K562 (cell line): Measurements from ENCODE around the gene TENT4A. TPM values are rescaled to one million over a fixed set of nuclear protein-coding genes. Genes with fewer than 3 reads are reported as not detected.

ENCODE experiments used
- ATAC-seq: fragments of 200-7000 bp; cut with Tn5 transposase; 3 replicates; pipeline ENCODE4 v1.9.1; 2020; ENCODE audit warnings: moderate library complexity
- BruUV-seq: library from RNA; stranded (reverse); fragments of 400-500 nt; replicated peaks from 2 replicates; lab custom pipeline; 2021; lab: Mats Ljungman, UMichigan
- CTCF ChIA-PET: fragments of 300-600 bp; formaldehyde crosslinking; extraction: SDS; loops from one replicate; lab custom pipeline; 2021; ENCODE audit warnings: low intra/inter-chr PET ratio; lab: Yijun Ruan, JAX
- POLR2A ChIA-PET: fragments of 300-600, 350-650 bp; sonication (Branson Sonifier 250); formaldehyde crosslinking; extraction: SDS; loops from one replicate; lab custom pipeline; 2021; ENCODE audit warnings: antibody characterized with exemption, inconsistent platforms; lab: Yijun Ruan, JAX
- DNase-seq, 4 experiments: peaks; one replicate each; pipeline versions ENCODE4 v3.0.0 to v3.0.0-alpha.2; 2011 to 2018; ENCODE audit warnings: low spot score in 3 of 4, mixed read lengths in 3 of 4; ENCODE audit errors: extremely low read depth in 1 of 4
- FAIRE-seq: peaks from 2 replicates; lab custom pipeline; 2011; peaks lifted over from hg19 to GRCh38; lab: Jason Lieb, UNC
- H2AFZ ChIP-seq: 2 replicates; pipeline ENCODE4 v1.6.0; 2011; ENCODE audit warnings: low read depth, low read length, control low read depth, inconsistent platforms
- H3K27ac ChIP-seq: fragments of 200-600 bp; 3 replicates; pipeline ENCODE4 v1.8.0; 2011; ENCODE audit warnings: low read depth, mild to moderate bottlenecking, control low read depth, inconsistent platforms, low read length, moderate library complexity, mixed read lengths; ENCODE audit errors: extremely low read depth
- H3K27me3 ChIP-seq, 2 experiments: fragments of 300-600 bp in 1 of 2; 2 replicates in 1 of 2; 3 replicates in 1 of 2; pipeline versions ENCODE4 v1.6.0 to v1.8.0; 2011; ENCODE audit warnings: inconsistent platforms in 2 of 2, low read length in 2 of 2, mild to moderate bottlenecking in 1 of 2, mixed read lengths in 1 of 2, moderate library complexity in 1 of 2; ENCODE audit not compliant: control insufficient read depth in 2 of 2, insufficient read depth in 2 of 2
- H3K36me3 ChIP-seq: fragments of 300-600 bp; 3 replicates; pipeline ENCODE4 v1.8.0; 2011; ENCODE audit warnings: mild to moderate bottlenecking, low read length, inconsistent platforms; ENCODE audit not compliant: control insufficient read depth, insufficient read depth
- H3K4me1 ChIP-seq, 2 experiments: fragments of 200-600 bp in 1 of 2; replicated peaks in 1 of 2; 2 replicates in 1 of 2; 3 replicates in 1 of 2; pipeline versions ENCODE4 v1.5.1 to v1.8.0; 2011; ENCODE audit warnings: inconsistent platforms in 2 of 2, low read length in 2 of 2, mild to moderate bottlenecking in 1 of 2, mixed read lengths in 1 of 2, moderate library complexity in 1 of 2; ENCODE audit not compliant: control insufficient read depth in 2 of 2, insufficient read depth in 2 of 2
- H3K4me2 ChIP-seq: 2 replicates; pipeline ENCODE4 v1.6.1; 2011; ENCODE audit warnings: low read length, control low read depth, inconsistent platforms, mixed read lengths; ENCODE audit not compliant: insufficient read depth
- H3K4me3 ChIP-seq: fragments of 200-600 bp; sonication (generic), shearing (Covaris generic); 2 replicates; pipeline ENCODE4 v1.5.1; 2016; ENCODE audit warnings: control low read depth, inconsistent platforms
- H3K79me2 ChIP-seq: fragments of 200-600 bp; 3 replicates; pipeline ENCODE4 v1.8.0; 2011; ENCODE audit warnings: low read length, inconsistent platforms; ENCODE audit not compliant: control insufficient read depth, insufficient read depth
- H3K9ac ChIP-seq, 2 experiments: 2 replicates each; pipeline versions ENCODE4 v1.6.0 to v1.6.1; 2011; ENCODE audit warnings: low read depth in 2 of 2, low read length in 2 of 2, control low read depth in 1 of 2, inconsistent platforms in 1 of 2, mild to moderate bottlenecking in 1 of 2, mixed read lengths in 1 of 2; ENCODE audit not compliant: insufficient read depth in 1 of 2
- H3K9me1 ChIP-seq: one replicate; pipeline ENCODE4 v1.6.0; 2011; ENCODE audit warnings: inconsistent platforms, mild to moderate bottlenecking, low read length, moderate library complexity; ENCODE audit not compliant: control insufficient read depth, insufficient read depth
- H3K9me3 ChIP-seq: replicated peaks from 2 replicates; pipeline ENCODE4 v1.5.1; 2011; ENCODE audit warnings: low read depth, low read length, inconsistent platforms; ENCODE audit not compliant: control insufficient read depth, insufficient read depth
- H4K20me1 ChIP-seq: replicated peaks from 2 replicates; pipeline ENCODE4 v1.6.1; 2011; ENCODE audit warnings: low read length, inconsistent platforms, mixed read lengths; ENCODE audit not compliant: control insufficient read depth, insufficient read depth
- FOXM1 ChIP-seq, 2 experiments: fragments of 450-650 bp in 1 of 2; sonication (generic) in 1 of 2; formaldehyde crosslinking in 1 of 2; IDR thresholded peaks; 2 replicates each; pipeline versions ENCODE4 v1.6.1 to v1.9.0; 2017 to 2022; ENCODE audit warnings: low read depth in 2 of 2, mild to moderate bottlenecking in 2 of 2, missing genetic modification reagents in 1 of 2, moderate library complexity in 1 of 2
- HCFC1 ChIP-seq: IDR thresholded peaks from 2 replicates; pipeline ENCODE4 v1.6.1; 2012; ENCODE audit warnings: low read depth, low read length, improper control_type of control experiment
- HNRNPH1 ChIP-seq: fragments of 200-400 bp; formaldehyde crosslinking; optimal IDR thresholded peaks from 2 replicates; pipeline ENCODE3; 2017; ENCODE audit warnings: low read depth, mild to moderate bottlenecking, low read length, moderate library complexity
- JUND ChIP-seq, 2 experiments: IDR thresholded peaks; 2 replicates in 1 of 2; 3 replicates in 1 of 2; pipeline ENCODE4 v1.6.1; 2011; ENCODE audit warnings: borderline replicate concordance in 2 of 2, low read depth in 2 of 2, low read length in 2 of 2, improper control_type of control experiment in 1 of 2, missing biosample characterization in 1 of 2, missing genetic modification characterization in 1 of 2, missing genetic modification reagents in 1 of 2
- NFE2 ChIP-seq: IDR thresholded peaks from 2 replicates; pipeline ENCODE4 v1.6.1; 2014; ENCODE audit warnings: antibody characterized with exemption, low read depth
- PML ChIP-seq: IDR thresholded peaks from 2 replicates; pipeline ENCODE4 v1.6.1; 2012; ENCODE audit warnings: low read length, inconsistent platforms
- RBM17 ChIP-seq: fragments of 200-400 bp; formaldehyde crosslinking; IDR thresholded peaks from 2 replicates; pipeline ENCODE4 v1.6.1; 2017; ENCODE audit warnings: low read depth, mild to moderate bottlenecking, low read length, borderline replicate concordance
- SIN3B ChIP-seq: fragments of 450-650 bp; IDR thresholded peaks from 2 replicates; pipeline ENCODE4 v1.6.1; 2017; ENCODE audit warnings: low read depth, mild to moderate bottlenecking, moderate library complexity
- ZEB2 ChIP-seq: fragments of 450-650 bp; IDR thresholded peaks from 2 replicates; pipeline ENCODE4 v1.6.1; 2016
- ZKSCAN3 ChIP-seq: fragments of 250-450 bp; sonication (Bioruptor Pico); IDR thresholded peaks from 2 replicates; pipeline ENCODE4 v1.4.0; 2020
- ZNF316 ChIP-seq: fragments of 450-650 bp; IDR thresholded peaks from 2 replicates; pipeline ENCODE4 v1.6.1; 2016
- WGBS: fragments of 100-300 bp; shearing (Covaris generic); methylation state at CpG from one replicate; pipeline ENCODE4 v1.1.6; 2016; ENCODE audit warnings: low coverage, mixed read lengths; ENCODE audit not compliant: insufficient coverage; ENCODE audit errors: missing lambda C conversion rate; 5-methylcytosine and 5-hydroxymethylcytosine counted together
- in situ Hi-C: fragments of 300-500 bp; cut with MboI; formaldehyde crosslinking; loops from 4 replicates; pipeline ENCODE4 v1.15.0; 2018; ENCODE audit warnings: inconsistent platforms, mixed read lengths
- intact Hi-C: fragments of 100-400 bp; cut with micrococcal nuclease; formaldehyde crosslinking; loops from 2 replicates; pipeline ENCODE4 v1.14.2; 2022
- polyA plus RNA-seq, 8 experiments: library from polyadenylated mRNA; depleted of rRNA in 4 of 8; stranded (reverse) in 5 of 8; unstranded in 3 of 8; fragments of >200 nt; fragmentation: Nextera tagmentation in 2 of 8; fragmentation: Illumina TruSeq in 1 of 8; extraction: Ambion mirVana in 2 of 8; extraction: Trizol in 1 of 8; gene quantifications; 2 replicates each; pipeline versions ENCODE4 v1.2.1 to v1.2.3, GENCODE V29; 2011 to 2014; ENCODE audit warnings: inconsistent platforms in 1 of 8, missing spikeins in 1 of 8
- total RNA-seq, 7 experiments: library from RNA; depleted of rRNA in 6 of 7; stranded (reverse); fragments of >200 nt in 6 of 7; fragmentation: Illumina TruSeq in 2 of 7; extraction: Trizol in 2 of 7; gene quantifications; 2 replicates each; pipeline versions ENCODE4 v1.2.1 to v1.2.3, GENCODE V29; 2011 to 2021; ENCODE audit warnings: low replicate concordance in 1 of 7
- TF ChIP-seq, protein P1 (sequence below): fragments of 250-450 bp; sonication (Bioruptor Pico); IDR thresholded peaks from 2 replicates; pipeline ENCODE4 v1.8.0; 2021; ENCODE audit warnings: mild to moderate bottlenecking, moderate library complexity
- TF ChIP-seq, protein P2 (sequence below): fragments of 450-650 bp; formaldehyde crosslinking; IDR thresholded peaks from 2 replicates; pipeline ENCODE4 v1.4.0; 2020; ENCODE audit warnings: mild to moderate bottlenecking

The TENT4A gene
- total and polyA plus RNA-seq, 9 of the 15 experiments (the other 6 are each of a cell fraction or from before 2014, with no cell fraction given) = 1.3 to 27.3 (median 13.0) TPM

DNA sequence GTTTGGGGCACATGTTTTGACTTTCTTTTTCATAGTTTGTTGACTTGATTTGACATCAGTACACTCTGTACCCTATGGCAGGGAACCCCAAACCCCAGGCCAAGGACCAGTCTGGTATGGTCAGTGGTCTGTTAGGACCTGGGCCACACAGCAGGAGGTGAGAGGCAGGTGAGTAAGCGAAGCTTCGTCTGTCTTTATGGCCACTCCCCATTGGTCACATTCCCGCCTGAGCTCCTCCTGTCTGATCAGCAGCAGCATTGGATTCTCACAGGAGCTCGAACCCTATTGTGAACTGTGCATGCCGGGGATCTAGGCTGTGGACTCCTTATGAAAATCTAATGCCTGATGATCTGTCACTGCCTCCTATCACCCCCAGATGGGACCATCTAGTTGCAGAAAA is 88.0 kb downstream of the TENT4A start (continued):
- no peak for TF ChIP-seq HNRNPH1
- no peak for TF ChIP-seq PML
- no peak for TF ChIP-seq HCFC1
- TF ChIP-seq, protein P1, sequence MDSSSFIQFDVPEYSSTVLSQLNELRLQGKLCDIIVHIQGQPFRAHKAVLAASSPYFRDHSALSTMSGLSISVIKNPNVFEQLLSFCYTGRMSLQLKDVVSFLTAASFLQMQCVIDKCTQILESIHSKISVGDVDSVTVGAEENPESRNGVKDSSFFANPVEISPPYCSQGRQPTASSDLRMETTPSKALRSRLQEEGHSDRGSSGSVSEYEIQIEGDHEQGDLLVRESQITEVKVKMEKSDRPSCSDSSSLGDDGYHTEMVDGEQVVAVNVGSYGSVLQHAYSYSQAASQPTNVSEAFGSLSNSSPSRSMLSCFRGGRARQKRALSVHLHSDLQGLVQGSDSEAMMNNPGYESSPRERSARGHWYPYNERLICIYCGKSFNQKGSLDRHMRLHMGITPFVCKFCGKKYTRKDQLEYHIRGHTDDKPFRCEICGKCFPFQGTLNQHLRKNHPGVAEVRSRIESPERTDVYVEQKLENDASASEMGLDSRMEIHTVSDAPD (CRISPR knock-in tag) = no peak
- no peak for TF ChIP-seq ZEB2
- TF ChIP-seq FOXM1 (IDR thresholded peaks at IDR 0.05; ENCODE audit: low read depth) = no peak
- no peak for TF ChIP-seq FOXM1 (CRISPR knock-in tag; IDR thresholded peaks at IDR 0.05; ENCODE audit: low read depth)
- TF ChIP-seq ZNF316 = no peak

GRCh38 chr5:6803981-6804550 is 90.8 kb downstream of the TENT4A start:
- DNase-seq = no peak
- POLR2A ChIA-PET = interaction anchor here (0.5 kb wide), 1 partner anchor 451 kb away, joined by 3 read pairs; no protein-coding TSS in a partner anchor
- TF ChIP-seq, protein P2, sequence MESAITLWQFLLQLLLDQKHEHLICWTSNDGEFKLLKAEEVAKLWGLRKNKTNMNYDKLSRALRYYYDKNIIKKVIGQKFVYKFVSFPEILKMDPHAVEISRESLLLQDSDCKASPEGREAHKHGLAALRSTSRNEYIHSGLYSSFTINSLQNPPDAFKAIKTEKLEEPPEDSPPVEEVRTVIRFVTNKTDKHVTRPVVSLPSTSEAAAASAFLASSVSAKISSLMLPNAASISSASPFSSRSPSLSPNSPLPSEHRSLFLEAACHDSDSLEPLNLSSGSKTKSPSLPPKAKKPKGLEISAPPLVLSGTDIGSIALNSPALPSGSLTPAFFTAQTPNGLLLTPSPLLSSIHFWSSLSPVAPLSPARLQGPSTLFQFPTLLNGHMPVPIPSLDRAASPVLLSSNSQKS (CRISPR knock-in tag) = no peak
- no peak for TF ChIP-seq JUND (IDR thresholded peaks at IDR 0.05; ENCODE audit: borderline replicate concordance, low read depth, low read length)
- TF ChIP-seq JUND (tag; IDR thresholded peaks at IDR 0.05; ENCODE audit: borderline replicate concordance, low read depth, low read length) = no peak
- no peak for TF ChIP-seq RBM17
- no peak for TF ChIP-seq ZKSCAN3 (CRISPR knock-in tag)
- TF ChIP-seq SIN3B = no peak
- TF ChIP-seq NFE2 = no peak
- Histone ChIP-seq H3K4me2 (no peak overlapping the region), H3K9me1 (no peaks in the 10 kb centered on the region), H3K27me3 (no peaks in the 10 kb centered on the region), H2AFZ (no peak overlapping the region), H4K20me1 (no peaks in the 10 kb centered on the region), H3K9ac (no peak overlapping the region), H3K79me2 (no peaks in the 10 kb centered on the region), H3K9me3 (no peaks in the 10 kb centered on the region), H3K4me3 (no peak overlapping the region), H3K27ac (no peak overlapping the region), H3K4me1 (no peaks in the 10 kb centered on the region), H3K36me3 (no peaks in the 10 kb centered on the region)
- CTCF ChIA-PET = interaction anchor here (0.7 kb wide), 1 partner anchor 1105 kb away, joined by 3 read pairs; no protein-coding TSS in a partner anchor
- intact Hi-C loops (no loop called here), in situ Hi-C loops (no loop called here)
- FAIRE-seq = no peak
- under 1% methylated on average over 7 of the region's 7 CpGs for WGBS
- ATAC-seq = no peak
- no TSS peak for BruUV-seq
